GM18951 (cell line): ENCODE results near the gene MDK.

Experiments used
- POLR2A ChIP-seq: IDR thresholded peaks from 4 replicates; pipeline ENCODE4 v1.6.1; 2011; ENCODE audit warnings: mild to moderate bottlenecking; ENCODE audit not compliant: insufficient read length, insufficient read depth; ENCODE audit errors: extremely low read depth
- in situ Hi-C: fragments of 300-500 bp; cut with MboI; formaldehyde crosslinking; loops from one replicate; pipeline ENCODE4 v1.12.0; 2022; ENCODE audit warnings: low sequenced_read_pairs, mixed read lengths, inconsistent platforms; ENCODE audit not compliant: unreplicated experiment

Gene MDK

GRCh38 chr11:46420513-46420912, 39.0 kb downstream of the MDK start:
- in situ Hi-C loops, result no loop called here
- no peak for TF ChIP-seq POLR2A

GRCh38 chr11:46421257-46421880, 39.9 kb downstream of the MDK start:
- TF ChIP-seq POLR2A, result no peak
- in situ Hi-C loops, result no loop called here

- no peak for TF ChIP-seq POLR2A
- in situ Hi-C loops, result no loop called here
Observed at GRCh38 chr11:46422588-46422987, 41.1 kb downstream of the MDK start.

GRCh38 chr11:46426233-46426991, 44.9 kb downstream of the MDK start:
- in situ Hi-C loops, result no loop called here
- TF ChIP-seq POLR2A, result no peak

DNA sequence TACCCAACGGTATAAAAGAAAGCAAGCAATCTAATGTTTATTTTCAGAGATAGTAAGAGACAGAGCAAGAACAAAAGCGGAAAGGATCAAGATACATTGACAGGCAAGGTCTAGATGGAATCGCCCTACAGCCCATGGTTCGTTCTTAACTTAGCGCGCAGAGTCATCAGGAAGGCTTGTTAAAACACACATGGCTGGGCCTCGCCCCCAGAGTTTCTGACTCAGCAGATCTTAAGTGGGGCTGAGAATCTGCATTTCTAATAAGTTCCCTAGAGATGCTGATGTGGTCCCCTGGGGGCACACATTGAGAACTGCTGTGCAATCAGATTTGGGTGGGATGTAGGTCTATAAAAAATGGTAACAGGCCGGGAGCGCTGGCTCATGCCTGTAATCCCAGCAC, 45.9 kb downstream of the MDK start:
- in situ Hi-C loops, result no loop called here
- no peak for TF ChIP-seq POLR2A

GRCh38 chr11:46429717-46430116, 48.2 kb downstream of the MDK start:
- no peak for TF ChIP-seq POLR2A
- in situ Hi-C loops, result loop anchor here (10.0 kb wide), 1 partner anchor 285 kb away; the partner anchor contains the start of gene F2

GRCh38 chr11:46431211-46431610, 49.7 kb downstream of the MDK start:
- no peak for TF ChIP-seq POLR2A

More at GRCh38 chr11:46431211-46431610, 49.7 kb downstream of the MDK start:
- in situ Hi-C loops, result loop anchor here (10.0 kb wide), 1 partner anchor 284 kb away; the partner anchor contains the start of gene F2
